ENCODE data around the gene GSTP1.

- TF ChIP-seq CTCF (conservative IDR thresholded peaks at IDR 0.05) (no peak), ZFX (IDR thresholded peaks at IDR 0.05) (no peak)
These were observed 3.1 kb downstream of the GSTP1 start for GRCh38 chr11:67586568-67587250.

Data from C4-2B (cell line).